ENCODE data around the gene PPFIBP1. TPM values are rescaled to one million over a fixed set of nuclear protein-coding genes. Genes with fewer than 3 reads are reported as not detected.
A peak's percentile ranks its signal among the peaks of the same experiment; 100 is the strongest.

The PPFIBP1 gene
- total RNA-seq, 1 donor from 2014 or later = 84.1 TPM

DNA sequence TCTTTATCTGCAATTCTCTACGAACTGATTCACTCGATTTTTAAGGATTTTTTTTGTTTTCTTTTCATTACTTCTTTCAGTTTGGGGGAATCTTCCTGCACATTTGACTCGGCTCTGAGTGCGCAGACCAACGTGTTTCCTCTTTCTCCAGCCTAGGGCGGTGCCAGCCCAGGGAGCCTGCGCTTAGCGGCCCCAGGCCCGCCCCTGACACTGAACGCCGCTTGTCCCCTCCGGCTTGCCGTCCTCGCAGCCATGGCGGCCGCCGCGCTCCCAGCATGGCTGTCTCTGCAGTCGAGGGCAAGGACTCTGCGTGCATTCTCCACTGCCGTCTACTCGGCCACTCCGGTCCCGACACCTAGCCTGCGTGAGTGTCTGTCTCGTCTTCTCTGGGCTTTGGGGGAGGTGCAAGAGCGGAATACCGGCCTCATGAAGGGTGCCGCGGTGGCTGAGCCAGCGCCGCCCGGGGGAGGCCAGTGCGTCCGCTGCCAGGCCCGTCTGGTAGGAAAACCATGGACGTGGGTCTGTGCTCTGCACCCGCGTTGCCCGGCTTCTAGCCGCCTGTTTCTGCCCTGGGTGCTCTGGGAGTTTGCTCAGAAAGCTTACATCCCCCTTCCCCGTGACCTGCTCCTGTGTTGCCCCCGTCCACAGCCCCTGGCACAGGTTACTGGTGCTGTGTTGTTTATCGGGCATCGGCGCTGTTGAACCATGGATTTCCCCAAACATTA is 186.7 kb downstream of the PPFIBP1 start, which contains the start of gene MRPS35:
Gene MRPS35 (plus strand): TSS at position 241 of the 725 bp plus-strand sequence. CDS start 12 bp downstream, at position 253.
- peaks cover 20% of the 10 kb centered on the region for H3K4me1 Mint-ChIP-seq (ENCODE audit: unreplicated experiment)
- peak; percentile 96 for DNase-seq (ENCODE audit: extremely low spot score, unreplicated experiment)
- no peaks in the 10 kb centered on the region for H3K27me3 Mint-ChIP-seq (ENCODE audit: unreplicated experiment)
- peaks cover 3% of the 10 kb centered on the region for H3K36me3 Mint-ChIP-seq (ENCODE audit: unreplicated experiment)
- H3K4me3 Mint-ChIP-seq (ENCODE audit: unreplicated experiment) = peak within 1 kb of the TSS; percentile 92
- TF ChIP-seq, protein P1, sequence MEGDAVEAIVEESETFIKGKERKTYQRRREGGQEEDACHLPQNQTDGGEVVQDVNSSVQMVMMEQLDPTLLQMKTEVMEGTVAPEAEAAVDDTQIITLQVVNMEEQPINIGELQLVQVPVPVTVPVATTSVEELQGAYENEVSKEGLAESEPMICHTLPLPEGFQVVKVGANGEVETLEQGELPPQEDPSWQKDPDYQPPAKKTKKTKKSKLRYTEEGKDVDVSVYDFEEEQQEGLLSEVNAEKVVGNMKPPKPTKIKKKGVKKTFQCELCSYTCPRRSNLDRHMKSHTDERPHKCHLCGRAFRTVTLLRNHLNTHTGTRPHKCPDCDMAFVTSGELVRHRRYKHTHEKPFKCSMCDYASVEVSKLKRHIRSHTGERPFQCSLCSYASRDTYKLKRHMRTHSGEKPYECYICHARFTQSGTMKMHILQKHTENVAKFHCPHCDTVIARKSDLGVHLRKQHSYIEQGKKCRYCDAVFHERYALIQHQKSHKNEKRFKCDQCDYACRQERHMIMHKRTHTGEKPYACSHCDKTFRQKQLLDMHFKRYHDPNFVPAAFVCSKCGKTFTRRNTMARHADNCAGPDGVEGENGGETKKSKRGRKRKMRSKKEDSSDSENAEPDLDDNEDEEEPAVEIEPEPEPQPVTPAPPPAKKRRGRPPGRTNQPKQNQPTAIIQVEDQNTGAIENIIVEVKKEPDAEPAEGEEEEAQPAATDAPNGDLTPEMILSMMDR (IDR thresholded peaks at IDR 0.05) = no peak
- peak within 1 kb of the TSS; percentile 95 for H3K27ac Mint-ChIP-seq (ENCODE audit: unreplicated experiment)
- no peaks in the 10 kb centered on the region for H3K9me3 Mint-ChIP-seq (ENCODE audit: unreplicated experiment)

DNA sequence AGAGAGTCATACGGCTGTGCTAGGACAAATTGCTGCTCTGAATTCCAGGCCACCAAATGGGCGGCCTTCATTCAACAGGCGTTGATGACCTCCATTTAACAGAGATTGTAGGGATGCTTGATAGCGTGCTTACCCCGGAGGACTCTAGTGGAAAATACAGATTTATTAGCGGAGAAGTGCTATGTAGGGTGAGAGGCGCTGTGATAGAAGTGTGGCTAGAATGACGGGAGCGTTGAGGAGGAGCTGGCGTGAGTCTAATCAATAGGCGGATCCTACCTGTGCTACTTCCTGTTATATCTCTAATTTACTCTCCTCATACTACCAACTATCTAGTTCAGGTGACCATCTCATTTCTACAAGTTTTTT is 187.3 kb downstream of the PPFIBP1 start:
- no peaks in the 10 kb centered on the region for H3K27me3 Mint-ChIP-seq (ENCODE audit: unreplicated experiment)
- peaks cover 20% of the 10 kb centered on the region for H3K4me1 Mint-ChIP-seq (ENCODE audit: unreplicated experiment)
- no peak for DNase-seq (ENCODE audit: extremely low spot score, unreplicated experiment)
- peak overlapping the region; percentile 92 for H3K4me3 Mint-ChIP-seq (ENCODE audit: unreplicated experiment)
- TF ChIP-seq, protein P1 (IDR thresholded peaks at IDR 0.05) = no peak
- H3K36me3 Mint-ChIP-seq (ENCODE audit: unreplicated experiment) = peaks cover 5% of the 10 kb centered on the region
- H3K27ac Mint-ChIP-seq (ENCODE audit: unreplicated experiment) = peak overlapping the region; percentile 95
- no peaks in the 10 kb centered on the region for H3K9me3 Mint-ChIP-seq (ENCODE audit: unreplicated experiment)

DNA sequence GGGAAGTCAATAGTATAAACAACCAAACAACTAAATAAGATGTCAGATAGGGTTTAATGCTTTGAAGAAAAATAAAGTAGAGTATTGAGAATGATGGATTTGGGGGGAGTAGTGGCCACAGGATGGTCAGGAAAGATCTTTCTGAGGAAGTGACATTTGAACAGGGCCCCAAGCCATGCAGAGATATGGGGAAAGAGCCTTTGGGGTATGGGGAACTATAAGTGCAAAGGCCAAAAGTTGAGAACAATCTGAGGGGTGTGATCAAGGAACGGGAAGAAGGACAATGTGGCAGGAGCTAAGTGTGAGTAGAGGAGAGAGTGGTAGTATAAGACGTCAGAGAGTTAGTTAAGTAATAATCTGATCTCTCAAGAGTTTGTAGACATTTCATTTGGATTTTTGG is 188.0 kb downstream of the PPFIBP1 start:
- no peak for DNase-seq (ENCODE audit: extremely low spot score, unreplicated experiment)
- peaks cover 6% of the 10 kb centered on the region for H3K36me3 Mint-ChIP-seq (ENCODE audit: unreplicated experiment)
- no peak overlapping the region for H3K27ac Mint-ChIP-seq (ENCODE audit: unreplicated experiment)
- H3K27me3 Mint-ChIP-seq (ENCODE audit: unreplicated experiment) = no peaks in the 10 kb centered on the region
- peaks cover 20% of the 10 kb centered on the region for H3K4me1 Mint-ChIP-seq (ENCODE audit: unreplicated experiment)
- TF ChIP-seq, protein P1 (IDR thresholded peaks at IDR 0.05) = no peak
- peak overlapping the region; percentile 92 for H3K4me3 Mint-ChIP-seq (ENCODE audit: unreplicated experiment)
- no peaks in the 10 kb centered on the region for H3K9me3 Mint-ChIP-seq (ENCODE audit: unreplicated experiment)

DNA sequence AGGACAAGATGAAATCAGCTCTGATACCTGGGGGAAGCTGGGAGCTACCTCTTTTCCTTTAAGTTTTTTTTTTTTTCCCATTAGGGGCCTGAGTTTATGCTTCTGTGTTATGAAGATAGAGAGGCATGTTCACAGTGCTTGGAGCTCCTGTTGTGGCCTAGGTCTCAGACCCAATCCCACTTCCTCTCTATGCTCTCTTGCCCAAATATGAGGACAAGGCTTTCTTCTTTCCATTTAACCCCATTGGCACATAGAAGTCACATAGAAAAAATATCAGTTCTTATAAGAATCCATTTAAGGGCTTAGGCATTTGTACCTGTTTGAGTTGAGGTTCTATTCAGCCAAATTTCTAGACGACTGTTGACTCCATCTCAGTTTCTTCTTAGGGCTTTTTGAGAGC is 199.2 kb downstream of the PPFIBP1 start:
- no peaks in the 10 kb centered on the region for H3K9me3 Mint-ChIP-seq (ENCODE audit: unreplicated experiment)
- H3K27ac Mint-ChIP-seq (ENCODE audit: unreplicated experiment) = no peak overlapping the region
- peaks cover 24% of the 10 kb centered on the region for H3K36me3 Mint-ChIP-seq (ENCODE audit: unreplicated experiment)
- TF ChIP-seq, protein P1 (IDR thresholded peaks at IDR 0.05) = no peak
- DNase-seq (ENCODE audit: extremely low spot score, unreplicated experiment) = no peak
- no peak overlapping the region for H3K4me3 Mint-ChIP-seq (ENCODE audit: unreplicated experiment)
- no peaks in the 10 kb centered on the region for H3K27me3 Mint-ChIP-seq (ENCODE audit: unreplicated experiment)
- no peaks in the 10 kb centered on the region for H3K4me1 Mint-ChIP-seq (ENCODE audit: unreplicated experiment)

DNA sequence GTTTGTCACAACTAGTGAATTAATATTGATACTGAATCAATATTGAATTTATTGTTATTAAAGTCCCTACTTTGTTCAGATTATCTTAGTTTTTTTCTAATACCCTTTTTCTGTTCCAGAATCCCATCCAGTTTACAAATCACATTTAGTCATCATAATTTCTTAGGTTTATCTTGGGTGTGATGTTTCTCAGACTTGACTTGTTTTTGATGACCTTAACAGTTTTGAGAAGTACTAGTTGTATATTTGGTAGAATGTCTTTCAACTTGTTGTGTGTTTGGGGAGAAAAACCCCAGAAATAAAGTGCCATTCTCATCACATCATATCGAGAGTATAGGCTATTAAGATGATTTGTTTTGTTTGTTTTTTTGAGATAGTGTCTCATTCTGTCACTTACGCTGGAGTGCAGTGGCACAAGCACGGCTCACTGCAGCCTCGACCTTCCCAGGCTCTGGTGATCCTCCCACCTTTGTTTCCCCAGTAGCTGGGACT is 206.1 kb downstream of the PPFIBP1 start:
- Mint-ChIP-seq H3K4me3 (ENCODE audit: unreplicated experiment) (no peak overlapping the region), H3K36me3 (ENCODE audit: unreplicated experiment) (peaks cover 21% of the 10 kb centered on the region), H3K4me1 (ENCODE audit: unreplicated experiment) (no peaks in the 10 kb centered on the region), H3K27me3 (ENCODE audit: unreplicated experiment) (no peaks in the 10 kb centered on the region), H3K9me3 (ENCODE audit: unreplicated experiment) (no peaks in the 10 kb centered on the region), H3K27ac (ENCODE audit: unreplicated experiment) (no peak overlapping the region)
- TF ChIP-seq, protein P1 (IDR thresholded peaks at IDR 0.05) = no peak
- no peak for DNase-seq (ENCODE audit: extremely low spot score, unreplicated experiment)
